Tibial nerve (tissue), 4 donors: ENCODE data around the gene MICU2.

ENCODE experiments used
- EP300 ChIP-seq, 2 donors: sonication (generic); formaldehyde crosslinking; IDR thresholded peaks; one replicate each; pipeline ENCODE4 v1.6.1; 2017; ENCODE audit warnings: antibody characterized with exemption in 2 of 2, mild to moderate bottlenecking in 1 of 2
- POLR2A ChIP-seq, 2 donors: fragments of 450-650 bp; IDR thresholded peaks; one replicate each; pipeline ENCODE4 v1.6.1; 2017; ENCODE audit warnings: antibody characterized with exemption in 2 of 2, mild to moderate bottlenecking in 2 of 2, moderate library complexity in 2 of 2
- TF ChIP-seq, protein P1 (sequence below), 5 experiments: fragments of 200-600 bp in 3 of 5; fragments of 450-650 bp in 2 of 5; sonication (generic) in 3 of 5; IDR thresholded peaks; one replicate each; pipeline ENCODE4 v1.5.1; 2016 to 2019; ENCODE audit warnings: antibody characterized with exemption in 5 of 5, mild to moderate bottlenecking in 3 of 5, moderate library complexity in 2 of 5

GRCh38 chr13:21476893-21477472 lies 127.0 kb downstream of the MICU2 start:
- TF ChIP-seq POLR2A (IDR thresholded peaks at IDR 0.05) (no peak), EP300 (IDR thresholded peaks at IDR 0.05) (peak in 1 of 2 donors; percentile 14)
- TF ChIP-seq, protein P1, sequence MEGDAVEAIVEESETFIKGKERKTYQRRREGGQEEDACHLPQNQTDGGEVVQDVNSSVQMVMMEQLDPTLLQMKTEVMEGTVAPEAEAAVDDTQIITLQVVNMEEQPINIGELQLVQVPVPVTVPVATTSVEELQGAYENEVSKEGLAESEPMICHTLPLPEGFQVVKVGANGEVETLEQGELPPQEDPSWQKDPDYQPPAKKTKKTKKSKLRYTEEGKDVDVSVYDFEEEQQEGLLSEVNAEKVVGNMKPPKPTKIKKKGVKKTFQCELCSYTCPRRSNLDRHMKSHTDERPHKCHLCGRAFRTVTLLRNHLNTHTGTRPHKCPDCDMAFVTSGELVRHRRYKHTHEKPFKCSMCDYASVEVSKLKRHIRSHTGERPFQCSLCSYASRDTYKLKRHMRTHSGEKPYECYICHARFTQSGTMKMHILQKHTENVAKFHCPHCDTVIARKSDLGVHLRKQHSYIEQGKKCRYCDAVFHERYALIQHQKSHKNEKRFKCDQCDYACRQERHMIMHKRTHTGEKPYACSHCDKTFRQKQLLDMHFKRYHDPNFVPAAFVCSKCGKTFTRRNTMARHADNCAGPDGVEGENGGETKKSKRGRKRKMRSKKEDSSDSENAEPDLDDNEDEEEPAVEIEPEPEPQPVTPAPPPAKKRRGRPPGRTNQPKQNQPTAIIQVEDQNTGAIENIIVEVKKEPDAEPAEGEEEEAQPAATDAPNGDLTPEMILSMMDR (IDR thresholded peaks at IDR 0.05): peak; percentile 83 to 93 (median 90)
